Suprapubic skin (tissue), 4 donors: Measurements from ENCODE around the gene ASH1L. TPM values are rescaled to one million over a fixed set of nuclear protein-coding genes. Genes with fewer than 3 reads are reported as not detected.

Experiments
- DNase-seq, 2 donors: peaks; one replicate each; pipeline ENCODE4 v3.0.0-alpha.2; 2019; ENCODE audit warnings: low spot score in 2 of 2
- H3K27ac ChIP-seq: fragments of 200-600 bp; sonication (generic); one replicate; pipeline ENCODE4 v1.5.1; 2019
- H3K27me3 ChIP-seq: fragments of 200-600 bp; sonication (generic); one replicate; pipeline ENCODE4 v1.5.1; 2019
- H3K36me3 ChIP-seq: fragments of 200-600 bp; sonication (generic); one replicate; pipeline ENCODE4 v1.5.1; 2019
- H3K4me1 ChIP-seq: fragments of 200-600 bp; sonication (generic); one replicate; pipeline ENCODE4 v1.5.1; 2019
- H3K4me3 ChIP-seq: fragments of 200-600 bp; sonication (generic); one replicate; pipeline ENCODE4 v1.5.1; 2019; ENCODE audit warnings: mild to moderate bottlenecking
- H3K9me3 ChIP-seq: fragments of 200-600 bp; sonication (generic); one replicate; pipeline ENCODE4 v1.5.1; 2019
- EP300 ChIP-seq: sonication (generic); formaldehyde crosslinking; IDR thresholded peaks from one replicate; pipeline ENCODE4 v1.6.1; 2017; ENCODE audit warnings: antibody characterized with exemption
- POLR2A ChIP-seq, 2 donors: fragments of 450-650 bp; IDR thresholded peaks; one replicate each; pipeline ENCODE4 v1.6.1; 2017; ENCODE audit warnings: antibody characterized with exemption in 2 of 2, mild to moderate bottlenecking in 2 of 2, moderate library complexity in 2 of 2
- POLR2AphosphoS5 ChIP-seq, 3 donors: sonication (generic); formaldehyde crosslinking; IDR thresholded peaks; one replicate each; pipeline ENCODE4 v1.6.1; 2017; ENCODE audit warnings: antibody characterized with exemption in 3 of 3
- WGBS: methylation state at CpG from one replicate; pipeline ENCODE4 v1.1.5; 2018; 5-methylcytosine and 5-hydroxymethylcytosine counted together
- total RNA-seq, 4 donors: library from RNA; depleted of rRNA; stranded (reverse); fragments of >200 nt; gene quantifications; one replicate each; pipeline ENCODE4 v1.1.0, GENCODE V29; 2016
- TF ChIP-seq, protein P1 (sequence below), 2 donors: fragments of 200-600 bp in 1 of 2; fragments of 450-650 bp in 1 of 2; sonication (generic) in 1 of 2; IDR thresholded peaks; one replicate each; pipeline ENCODE4 v1.5.1; 2016 to 2019; ENCODE audit warnings: antibody characterized with exemption in 2 of 2, mild to moderate bottlenecking in 1 of 2, moderate library complexity in 1 of 2

The ASH1L gene
- total RNA-seq, 4 donors from 2014 or later = 51.9 to 121 (median 66.2) TPM

- H3K27me3 ChIP-seq = no peaks in the 10 kb centered on the region
- no peak within 1 kb of the TSS for H3K4me3 ChIP-seq
- TF ChIP-seq POLR2A (IDR thresholded peaks at IDR 0.05) (no peak), POLR2AphosphoS5 (IDR thresholded peaks at IDR 0.05) (no peak), EP300 (no peak)
- TF ChIP-seq, protein P1, sequence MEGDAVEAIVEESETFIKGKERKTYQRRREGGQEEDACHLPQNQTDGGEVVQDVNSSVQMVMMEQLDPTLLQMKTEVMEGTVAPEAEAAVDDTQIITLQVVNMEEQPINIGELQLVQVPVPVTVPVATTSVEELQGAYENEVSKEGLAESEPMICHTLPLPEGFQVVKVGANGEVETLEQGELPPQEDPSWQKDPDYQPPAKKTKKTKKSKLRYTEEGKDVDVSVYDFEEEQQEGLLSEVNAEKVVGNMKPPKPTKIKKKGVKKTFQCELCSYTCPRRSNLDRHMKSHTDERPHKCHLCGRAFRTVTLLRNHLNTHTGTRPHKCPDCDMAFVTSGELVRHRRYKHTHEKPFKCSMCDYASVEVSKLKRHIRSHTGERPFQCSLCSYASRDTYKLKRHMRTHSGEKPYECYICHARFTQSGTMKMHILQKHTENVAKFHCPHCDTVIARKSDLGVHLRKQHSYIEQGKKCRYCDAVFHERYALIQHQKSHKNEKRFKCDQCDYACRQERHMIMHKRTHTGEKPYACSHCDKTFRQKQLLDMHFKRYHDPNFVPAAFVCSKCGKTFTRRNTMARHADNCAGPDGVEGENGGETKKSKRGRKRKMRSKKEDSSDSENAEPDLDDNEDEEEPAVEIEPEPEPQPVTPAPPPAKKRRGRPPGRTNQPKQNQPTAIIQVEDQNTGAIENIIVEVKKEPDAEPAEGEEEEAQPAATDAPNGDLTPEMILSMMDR (IDR thresholded peaks at IDR 0.05) = no peak
- peaks cover 2% of the 10 kb centered on the region for H3K4me1 ChIP-seq
- H3K27ac ChIP-seq = no peak within 1 kb of the TSS
- H3K36me3 ChIP-seq = no peaks in the 10 kb centered on the region
- WGBS = 89% methylated on average over 5 of the region's 5 CpGs
- H3K9me3 ChIP-seq = no peaks in the 10 kb centered on the region
- DNase-seq = no peak
Observed at GRCh38 chr1:155301342-155301841, 261.2 kb downstream of the ASH1L start, which contains the start of gene PKLR. Gene PKLR, minus strand, starts transcription at chr1:155301438. Its CDS starts 43 bp downstream, at chr1:155301395.

- peaks cover 4% of the 10 kb centered on the region for H3K4me1 ChIP-seq
- H3K9me3 ChIP-seq = no peaks in the 10 kb centered on the region
- H3K4me3 ChIP-seq = no peak overlapping the region
- WGBS = 94% methylated on average over 9 of the region's 9 CpGs
- TF ChIP-seq POLR2A (IDR thresholded peaks at IDR 0.05) = no peak
- no peak for TF ChIP-seq POLR2AphosphoS5 (IDR thresholded peaks at IDR 0.05)
- no peak for TF ChIP-seq EP300
- TF ChIP-seq, protein P1 (IDR thresholded peaks at IDR 0.05) = no peak
- no peak overlapping the region for H3K27ac ChIP-seq
- H3K36me3 ChIP-seq = no peaks in the 10 kb centered on the region
- peaks cover 5% of the 10 kb centered on the region for H3K27me3 ChIP-seq
- no peak for DNase-seq
Observed at GRCh38 chr1:155300553-155301329, 261.9 kb downstream of the ASH1L start.

GRCh38 chr1:155300024-155300423, 262.6 kb downstream of the ASH1L start:
- H3K36me3 ChIP-seq = no peaks in the 10 kb centered on the region
- H3K27me3 ChIP-seq = peaks cover 12% of the 10 kb centered on the region
- no peak overlapping the region for H3K4me3 ChIP-seq
- H3K4me1 ChIP-seq = peaks cover 9% of the 10 kb centered on the region
- no peaks in the 10 kb centered on the region for H3K9me3 ChIP-seq
- TF ChIP-seq, protein P1 (IDR thresholded peaks at IDR 0.05) = no peak
- TF ChIP-seq POLR2A (IDR thresholded peaks at IDR 0.05) (no peak), EP300 (no peak), POLR2AphosphoS5 (IDR thresholded peaks at IDR 0.05) (no peak)
- WGBS = 98% methylated on average over 8 of the region's 8 CpGs
- DNase-seq = no peak
- no peak overlapping the region for H3K27ac ChIP-seq

GRCh38 chr1:155297384-155297783, 265.2 kb downstream of the ASH1L start:
- H3K9me3 ChIP-seq = no peaks in the 10 kb centered on the region
- H3K36me3 ChIP-seq = no peaks in the 10 kb centered on the region
- DNase-seq = no peak
- H3K4me1 ChIP-seq = peaks cover 15% of the 10 kb centered on the region
- no peak overlapping the region for H3K27ac ChIP-seq
- H3K4me3 ChIP-seq = no peak overlapping the region
- 77% methylated on average over 7 of the region's 7 CpGs for WGBS
- TF ChIP-seq POLR2AphosphoS5 (IDR thresholded peaks at IDR 0.05) (no peak), EP300 (no peak), POLR2A (IDR thresholded peaks at IDR 0.05) (no peak)
- TF ChIP-seq, protein P1 (IDR thresholded peaks at IDR 0.05) = no peak
- peaks cover 24% of the 10 kb centered on the region for H3K27me3 ChIP-seq

DNA sequence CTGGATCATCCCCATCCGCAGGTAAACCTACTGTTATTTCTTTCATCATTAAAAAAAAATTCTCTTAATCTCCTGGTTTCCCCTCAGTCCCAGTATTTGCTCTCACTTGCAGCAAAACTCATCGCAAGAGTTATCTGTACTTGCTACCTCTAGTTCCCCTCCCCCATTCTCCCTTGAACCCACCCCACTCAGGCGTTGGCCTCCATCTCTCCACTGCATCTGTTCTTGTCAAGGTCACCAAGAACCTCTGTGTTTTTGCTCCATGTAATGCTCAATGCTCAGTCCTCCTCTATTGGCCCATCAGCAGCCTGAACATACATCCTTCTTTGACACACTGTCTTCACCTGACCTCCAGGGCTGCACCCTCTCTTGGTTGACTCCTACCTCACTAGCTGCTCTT, 265.9 kb downstream of the ASH1L start:
- H3K36me3 ChIP-seq = no peaks in the 10 kb centered on the region
- no peak overlapping the region for H3K27ac ChIP-seq
- TF ChIP-seq POLR2AphosphoS5 (IDR thresholded peaks at IDR 0.05) (no peak), EP300 (no peak), POLR2A (IDR thresholded peaks at IDR 0.05) (no peak)
- TF ChIP-seq, protein P1 (IDR thresholded peaks at IDR 0.05) = no peak
- H3K4me3 ChIP-seq = no peak overlapping the region
- H3K27me3 ChIP-seq = peaks cover 24% of the 10 kb centered on the region
- DNase-seq = no peak
- no peaks in the 10 kb centered on the region for H3K9me3 ChIP-seq
- H3K4me1 ChIP-seq = peaks cover 15% of the 10 kb centered on the region
- WGBS = 91% methylated on average over 3 of the region's 3 CpGs
